EH (cell line): ENCODE measurements around the gene PRKG1.
"Not testable (repeated sequence)": the region's sequence is repeated elsewhere in the genome, so short reads cannot be mapped to it uniquely, and the experiment has no call there.

ENCODE experiments used
- DNase-seq: peaks from one replicate; pipeline ENCODE4 v3.0.0-alpha.2; 2015; ENCODE audit warnings: low read depth

The PRKG1 gene

DNA sequence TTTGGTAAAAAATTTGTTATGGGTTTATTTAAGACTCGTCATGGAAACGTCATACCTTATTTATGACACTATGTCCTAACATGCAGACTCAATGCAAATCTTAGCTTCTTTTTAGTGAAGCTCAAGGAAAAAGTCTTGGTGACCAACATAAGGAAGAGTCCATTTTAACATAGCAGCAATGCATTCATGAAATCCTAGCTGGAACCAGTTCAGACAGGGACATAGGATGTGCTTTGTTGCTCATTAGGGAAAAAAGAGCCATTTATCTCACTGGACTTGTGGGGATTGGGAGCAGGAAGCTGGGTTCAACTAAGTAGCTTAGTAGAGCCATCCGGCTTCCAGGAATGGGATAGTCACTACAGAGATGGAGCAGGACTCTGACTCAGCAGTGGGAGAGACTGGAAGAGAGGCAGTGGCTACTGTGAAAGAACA, 1139.0 kb downstream of the PRKG1 start:
- peak; percentile 74 for DNase-seq

DNA sequence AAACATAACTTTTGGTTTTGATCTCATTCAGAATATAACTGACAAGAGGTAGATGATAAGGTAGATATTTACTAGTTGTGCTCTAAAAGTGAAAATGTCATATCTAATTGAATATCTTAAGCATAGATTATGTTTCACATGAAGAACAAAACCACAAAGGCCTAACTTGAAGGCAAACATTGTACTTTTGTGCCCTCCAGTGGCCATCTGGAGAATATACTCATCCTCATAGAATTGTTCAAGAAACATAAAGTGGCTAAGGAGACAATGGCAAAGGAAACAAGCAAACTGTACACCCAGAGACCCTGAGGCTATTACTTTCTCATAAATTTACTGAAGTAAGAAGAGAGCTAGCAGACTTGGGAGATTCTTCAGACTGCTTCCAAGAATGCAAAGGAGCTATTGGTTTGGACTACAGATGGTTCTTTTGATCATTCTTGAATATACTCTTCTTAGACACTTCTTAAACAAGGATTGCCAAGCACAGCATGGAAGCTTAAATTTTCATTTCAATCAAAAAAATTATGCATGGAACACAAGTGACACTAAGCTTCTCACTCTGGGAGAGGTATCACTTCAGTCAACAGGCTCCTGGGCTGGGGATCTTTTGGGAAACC, 1141.6 kb downstream of the PRKG1 start:
- DNase-seq, result peak; percentile 76

DNA sequence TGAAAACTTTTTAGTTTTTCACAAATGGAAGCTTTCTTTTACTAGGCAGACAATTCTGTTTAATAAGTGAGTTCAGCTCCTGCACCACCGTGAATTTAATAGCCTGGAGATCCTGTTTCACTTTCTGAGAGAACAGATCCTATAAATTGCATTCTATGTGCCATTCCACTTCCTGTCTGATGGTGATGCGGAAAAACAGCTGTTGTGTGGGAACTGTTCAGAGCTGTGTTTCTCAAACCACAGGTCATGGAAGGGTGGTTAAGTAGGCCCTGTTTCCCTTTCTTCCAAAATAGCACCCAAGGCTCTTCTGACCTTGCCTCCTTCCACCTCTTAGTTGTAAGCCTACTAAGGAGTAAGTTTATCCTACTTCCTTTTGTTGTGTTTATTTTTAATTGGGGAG, 1142.6 kb downstream of the PRKG1 start:
- DNase-seq, result peak; percentile 88

DNA sequence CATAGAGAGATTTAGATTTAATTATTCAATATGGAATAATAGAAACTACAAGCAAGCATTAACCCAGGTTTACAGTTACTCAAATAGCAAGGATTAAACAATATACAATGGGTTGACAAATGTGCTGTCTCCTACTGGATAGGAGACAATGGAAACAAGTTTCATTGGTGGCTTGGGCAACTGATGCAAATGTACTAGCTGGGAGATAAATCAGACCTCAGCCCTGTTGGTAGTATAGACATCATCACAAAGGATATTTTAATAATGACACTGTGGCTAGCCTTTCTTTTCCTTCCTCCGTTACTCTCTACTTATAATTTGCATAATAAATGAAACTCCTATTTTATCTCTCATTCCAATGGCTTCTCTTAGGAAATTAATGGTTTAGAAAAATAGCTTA, 1143.2 kb downstream of the PRKG1 start:
- no peak for DNase-seq

DNA sequence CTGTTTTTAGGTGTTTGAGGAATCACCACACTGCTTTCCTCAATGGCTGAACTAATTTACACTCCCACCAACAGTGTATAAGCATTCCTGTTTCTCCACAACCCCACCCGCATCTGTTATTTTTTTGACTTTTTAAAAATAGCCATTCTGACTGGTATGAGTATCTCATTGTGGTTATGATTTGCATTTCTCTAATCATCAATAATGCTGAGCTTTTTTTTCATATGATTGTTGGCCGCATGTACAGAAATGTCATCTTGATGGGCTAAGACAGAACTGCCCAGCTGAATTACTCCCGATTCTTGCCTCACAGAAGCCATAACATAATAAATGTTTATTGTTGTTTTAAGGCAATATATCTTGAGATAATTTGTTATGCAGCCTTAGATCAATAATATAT, 1146.7 kb downstream of the PRKG1 start:
- no peak for DNase-seq

DNA sequence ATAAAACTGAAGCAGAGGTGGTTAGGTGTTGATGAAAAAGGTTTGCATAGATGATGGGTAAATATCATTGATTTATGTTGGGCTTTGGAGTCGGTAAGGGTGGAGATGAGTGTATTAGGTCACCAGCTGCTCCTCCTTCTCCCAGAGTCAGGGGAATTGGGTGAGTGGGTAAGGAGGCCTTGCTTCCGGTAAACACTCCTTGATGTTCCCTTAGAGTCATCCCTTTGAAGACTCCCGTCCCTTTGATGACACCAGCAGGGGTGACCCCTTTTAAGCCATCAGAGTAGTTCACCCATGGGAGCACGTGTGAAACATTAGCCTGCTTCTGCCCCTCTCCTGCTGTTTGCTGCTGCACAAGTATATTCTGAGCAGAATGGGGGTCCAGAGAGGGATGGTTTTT, 1147.6 kb downstream of the PRKG1 start:
- no peak for DNase-seq

DNA sequence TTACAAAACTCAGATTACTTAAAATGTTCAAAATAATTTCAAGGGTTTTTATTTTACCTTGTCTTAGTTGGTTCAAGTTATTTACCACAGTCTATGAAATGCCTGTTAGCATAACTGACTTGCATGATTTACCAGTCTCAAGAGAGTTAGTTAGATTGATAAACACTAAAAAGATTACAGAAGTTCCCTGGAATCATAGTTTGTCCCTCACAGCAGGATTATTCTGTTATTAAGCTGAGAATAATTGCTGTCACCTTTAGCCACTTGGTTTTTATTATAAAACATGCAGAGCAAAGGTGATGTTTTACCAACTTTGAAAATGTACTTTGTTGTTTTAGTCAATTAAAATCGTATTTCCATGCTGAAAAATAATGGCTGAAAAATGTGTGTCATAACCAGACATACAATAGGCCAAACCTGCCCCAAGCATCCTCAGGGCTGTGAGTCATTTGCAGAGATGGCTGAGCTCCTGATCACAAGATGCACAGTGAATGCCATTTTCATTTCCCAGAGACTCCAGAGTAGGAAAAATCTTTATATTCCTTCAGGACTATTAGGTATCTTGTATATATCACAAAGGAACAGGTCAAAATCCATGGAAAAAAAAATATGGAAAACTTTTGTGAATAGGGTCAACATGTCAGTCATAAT, 1152.0 kb downstream of the PRKG1 start:
- DNase-seq, result peak; percentile 63

DNA sequence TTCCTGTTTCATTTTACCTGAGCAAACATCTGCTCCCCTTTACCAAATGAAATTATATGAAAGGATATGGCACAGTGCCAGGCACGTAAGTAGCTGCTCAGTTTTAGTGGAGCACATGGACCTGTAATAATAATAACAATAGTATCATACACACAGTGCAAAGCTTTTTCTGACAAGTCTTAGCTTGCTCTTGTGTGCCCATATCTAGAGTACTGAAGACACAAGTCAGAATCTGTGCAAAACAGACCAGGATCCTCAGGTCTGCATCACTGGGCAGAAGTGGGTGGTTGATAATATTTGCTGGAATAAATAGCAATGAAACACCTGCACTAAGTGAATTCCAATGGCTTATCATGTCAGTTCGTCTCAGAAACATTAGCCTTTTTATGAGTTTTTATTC, 1154.3 kb downstream of the PRKG1 start:
- no peak for DNase-seq

DNA sequence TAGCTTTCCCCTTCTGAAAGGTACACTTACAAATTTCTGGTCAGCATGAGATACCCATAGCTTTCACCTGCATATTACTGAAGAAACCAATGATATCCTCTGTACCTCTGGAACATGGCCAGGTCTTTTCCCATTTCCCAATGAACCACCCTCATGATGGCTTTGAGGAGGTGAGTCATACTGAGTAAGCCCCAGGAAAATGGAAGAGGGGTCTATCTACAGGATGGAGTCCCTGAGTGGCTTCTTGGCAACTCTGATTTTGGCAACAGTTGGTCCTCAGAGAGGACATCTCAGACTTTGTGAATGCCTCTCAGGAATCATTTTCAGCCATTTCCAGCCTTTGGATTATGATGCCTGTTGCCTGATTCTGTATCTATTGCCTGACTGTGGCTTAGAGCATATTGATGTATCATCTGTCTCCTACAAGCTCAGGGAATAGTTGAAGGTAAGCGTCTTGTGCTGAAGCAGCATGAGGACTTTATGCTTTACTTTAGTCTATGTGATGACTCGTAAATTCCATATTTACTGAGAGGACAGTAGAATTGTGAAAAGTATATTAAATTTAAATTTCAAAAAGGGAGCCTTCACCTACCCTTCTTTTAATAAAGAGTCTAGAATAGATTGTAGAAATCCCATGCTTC, 1155.1 kb downstream of the PRKG1 start:
- DNase-seq, result peak; percentile 25

DNA sequence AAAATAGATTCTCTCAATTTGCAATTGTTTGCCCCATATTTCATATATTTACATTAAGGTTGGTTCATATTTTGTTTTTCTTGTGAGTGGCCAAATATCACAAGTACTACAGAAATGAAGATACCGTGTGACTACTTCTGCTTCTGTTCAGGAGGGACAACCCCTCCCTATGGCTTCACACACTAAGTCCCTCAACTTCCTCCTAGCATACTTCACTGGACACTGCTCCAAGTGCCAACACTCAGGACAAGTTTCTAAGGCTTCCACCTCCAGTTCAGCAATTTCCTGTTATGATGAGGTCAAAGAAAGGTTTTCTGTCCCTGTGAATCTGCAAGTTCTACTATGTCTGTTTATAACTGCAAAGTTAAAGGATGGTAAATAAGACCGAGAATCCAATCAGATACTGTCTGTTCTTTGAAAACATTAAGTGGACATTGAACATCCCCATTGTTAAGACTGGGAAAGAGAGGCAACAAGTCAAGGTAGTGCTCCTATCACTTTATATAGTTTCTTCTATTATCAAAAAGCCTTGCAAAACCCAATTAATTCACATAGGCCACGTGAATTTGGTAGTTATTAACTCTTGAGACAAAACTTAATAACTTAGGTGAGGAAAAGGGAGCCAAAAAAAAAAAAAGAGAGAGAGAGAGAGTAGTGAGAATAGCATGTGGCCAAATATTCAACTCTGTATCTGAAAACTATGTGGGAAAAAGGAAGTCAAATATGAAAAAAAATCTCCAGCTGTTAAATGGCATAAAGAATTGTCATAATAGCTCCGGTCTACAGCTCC, 1158.5 kb downstream of the PRKG1 start:
- no peak for DNase-seq

DNA sequence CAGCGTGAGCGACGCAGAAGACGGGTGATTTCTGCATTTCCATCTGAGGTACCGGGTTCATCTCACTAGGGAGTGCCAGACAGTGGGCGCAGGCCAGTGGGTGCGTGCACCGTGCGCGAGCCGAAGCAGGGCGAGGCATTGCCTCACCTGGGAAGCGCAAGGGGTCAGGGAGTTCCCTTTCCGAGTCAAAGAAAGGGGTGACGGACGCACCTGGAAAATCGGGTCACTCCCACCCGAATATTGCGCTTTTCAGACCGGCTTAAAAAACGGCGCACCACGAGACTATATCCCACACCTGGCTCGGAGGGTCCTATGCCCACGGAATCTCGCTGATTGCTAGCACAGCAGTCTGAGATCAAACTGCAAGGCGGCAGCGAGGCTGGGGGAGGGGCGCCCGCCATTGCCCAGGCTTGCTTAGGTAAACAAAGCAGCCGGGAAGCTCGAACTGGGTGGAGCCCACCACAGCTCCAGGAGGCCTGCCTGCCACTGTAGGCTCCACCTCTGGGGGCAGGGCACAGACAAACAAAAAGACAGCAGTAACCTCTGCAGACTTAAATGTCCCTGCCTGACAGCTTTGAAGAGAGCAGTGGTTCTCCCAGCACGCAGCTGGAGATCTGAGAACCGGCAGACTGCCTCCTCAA, 1159.2 kb downstream of the PRKG1 start:
- DNase-seq, result not testable (repeated sequence)

DNA sequence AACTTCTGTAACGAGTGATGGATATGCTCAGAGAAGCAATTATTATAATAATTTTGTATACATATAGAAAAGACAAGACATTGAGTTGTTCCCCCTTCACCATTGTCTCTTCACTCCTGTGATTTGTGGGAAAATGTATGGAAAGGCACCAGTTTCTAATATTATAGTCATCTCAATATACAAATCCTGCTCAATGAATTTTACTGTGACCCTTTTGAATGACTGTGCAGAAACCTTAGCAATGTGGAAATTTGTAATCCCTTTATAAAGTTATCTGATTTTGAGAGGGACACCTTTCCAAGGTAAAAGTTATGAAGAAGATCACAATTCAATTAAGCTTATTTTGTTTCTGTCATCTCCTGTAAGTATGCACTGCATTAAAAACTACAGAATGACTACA, 1165.5 kb downstream of the PRKG1 start:
- DNase-seq, result no peak

DNA sequence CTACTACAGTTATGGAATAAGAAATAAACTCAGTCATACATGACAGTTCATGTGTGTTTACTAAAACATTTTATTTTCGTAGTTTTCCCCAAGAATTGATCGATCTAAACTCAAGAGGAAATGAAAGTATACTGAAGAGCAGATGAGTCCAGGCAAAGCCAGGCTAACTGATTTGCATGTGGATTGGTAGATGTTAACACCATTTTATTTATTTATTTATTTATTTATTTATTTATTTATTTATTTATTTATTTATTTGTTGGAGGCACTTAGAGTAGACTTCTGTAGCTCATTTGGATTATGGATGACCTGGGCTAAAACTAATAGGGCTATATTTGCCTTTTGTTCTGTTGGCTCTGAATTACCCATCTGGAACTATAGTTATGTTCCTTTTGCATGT, 1171.3 kb downstream of the PRKG1 start:
- DNase-seq, result no peak

DNA sequence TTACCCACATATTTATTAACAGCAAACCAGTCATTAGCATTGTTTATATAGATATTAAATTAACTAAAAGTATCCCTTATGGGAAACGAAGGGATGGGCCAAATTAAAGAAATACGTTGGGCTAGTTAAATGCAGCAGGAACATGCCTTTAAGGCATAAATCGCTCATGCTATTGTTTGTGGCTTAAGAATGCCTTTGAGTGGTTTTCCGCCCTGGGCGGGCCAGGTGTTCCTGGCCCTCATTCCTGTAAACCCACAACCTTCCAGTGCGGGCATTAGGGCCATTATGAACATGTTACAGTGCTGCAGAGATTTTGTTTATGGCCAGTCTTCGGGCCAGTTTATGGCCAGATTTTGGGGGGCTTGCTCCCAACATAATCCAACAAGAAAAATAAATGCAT, 1173.6 kb downstream of the PRKG1 start:
- not testable (repeated sequence) for DNase-seq

DNA sequence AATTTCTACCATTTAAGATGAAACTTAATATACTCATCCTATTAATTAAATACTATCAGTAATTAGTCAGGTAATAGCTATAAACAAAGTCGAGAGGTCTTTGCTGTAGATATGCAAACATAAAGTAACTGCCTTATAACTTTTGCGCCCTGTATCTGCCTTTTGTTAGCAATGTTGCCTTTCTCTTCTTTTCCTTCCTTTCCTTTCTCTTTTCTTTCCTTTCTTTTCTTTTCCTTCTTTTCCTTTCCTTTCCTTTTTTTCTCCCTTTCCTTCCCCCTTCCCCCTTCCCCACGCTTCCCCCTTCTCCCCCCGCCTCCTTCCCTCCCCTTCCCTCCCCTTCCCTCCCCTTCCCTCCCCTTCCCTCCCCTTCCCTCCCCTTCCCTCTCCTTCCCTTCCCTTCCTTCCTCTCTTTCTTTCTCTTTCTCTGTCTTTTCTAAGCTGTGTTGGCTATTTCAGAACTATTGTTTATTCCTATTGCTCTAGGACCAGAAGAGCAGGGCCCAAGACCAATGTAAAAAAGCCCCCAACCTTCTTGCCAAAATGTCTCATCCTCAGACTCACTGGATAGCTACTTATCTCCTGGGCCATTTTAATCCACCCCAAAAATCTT, 1174.5 kb downstream of the PRKG1 start:
- DNase-seq, result no peak

DNA sequence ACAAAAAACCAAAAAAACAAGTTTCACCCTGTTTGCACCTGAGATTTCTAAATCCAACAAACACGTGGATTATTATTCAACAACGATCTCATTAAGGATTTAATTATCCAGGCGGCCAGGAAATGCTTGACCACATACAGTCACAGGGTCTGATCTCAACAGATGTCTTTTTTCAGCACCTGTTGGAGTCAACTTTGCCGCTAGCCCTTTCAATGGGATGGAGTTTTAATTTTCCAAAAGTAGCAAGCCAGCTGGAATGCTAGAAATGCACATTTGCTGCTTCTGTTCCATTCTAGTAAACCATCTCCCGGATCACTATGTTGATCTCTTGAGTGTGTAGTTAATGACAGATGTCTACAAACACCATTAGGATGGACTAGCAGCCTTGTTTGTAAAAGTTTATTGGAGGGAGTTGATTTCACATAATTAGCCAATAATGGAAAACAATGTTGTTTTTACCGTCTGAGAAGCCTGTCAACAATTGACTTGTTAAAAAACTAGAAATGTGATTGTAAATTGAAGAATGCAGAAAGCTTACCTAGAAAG, 1175.6 kb downstream of the PRKG1 start:
- no peak for DNase-seq

DNA sequence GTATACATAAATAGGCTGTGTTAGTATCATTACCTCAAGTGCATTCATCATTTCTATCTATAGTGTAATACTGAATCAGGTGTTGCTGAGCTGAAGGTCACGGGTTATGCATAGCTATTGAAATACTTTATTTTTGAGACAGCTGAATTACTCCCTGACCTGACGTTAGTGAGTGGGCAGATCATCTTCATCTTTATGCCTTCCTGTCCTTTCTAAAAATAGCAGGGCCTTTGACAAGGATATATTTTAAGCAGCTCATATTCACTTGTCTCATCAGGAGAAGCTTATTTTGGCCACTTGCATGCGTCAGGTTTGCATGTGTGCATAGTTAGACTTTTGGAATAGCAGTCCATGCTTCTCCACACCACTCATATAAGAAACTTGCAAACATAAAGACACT, 1176.2 kb downstream of the PRKG1 start:
- DNase-seq, result no peak

DNA sequence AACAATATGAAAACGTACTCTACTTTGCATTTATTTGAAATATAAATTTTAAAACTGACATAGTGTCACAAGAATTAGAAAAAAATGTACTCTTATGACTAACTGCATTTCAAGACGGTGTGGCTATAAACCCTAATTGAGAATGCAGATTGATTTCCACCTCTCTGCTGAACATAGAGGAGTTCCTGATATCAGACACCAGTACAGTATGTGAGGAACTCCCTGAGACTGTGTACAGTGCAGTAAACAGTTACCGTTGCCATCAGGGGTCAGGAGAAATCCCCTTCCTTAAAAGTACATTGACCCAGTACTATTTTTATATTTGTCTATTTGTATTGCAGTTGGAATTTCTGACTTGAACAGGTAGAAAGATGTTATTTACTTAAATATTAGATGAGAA, 1178.0 kb downstream of the PRKG1 start:
- DNase-seq, result no peak

DNA sequence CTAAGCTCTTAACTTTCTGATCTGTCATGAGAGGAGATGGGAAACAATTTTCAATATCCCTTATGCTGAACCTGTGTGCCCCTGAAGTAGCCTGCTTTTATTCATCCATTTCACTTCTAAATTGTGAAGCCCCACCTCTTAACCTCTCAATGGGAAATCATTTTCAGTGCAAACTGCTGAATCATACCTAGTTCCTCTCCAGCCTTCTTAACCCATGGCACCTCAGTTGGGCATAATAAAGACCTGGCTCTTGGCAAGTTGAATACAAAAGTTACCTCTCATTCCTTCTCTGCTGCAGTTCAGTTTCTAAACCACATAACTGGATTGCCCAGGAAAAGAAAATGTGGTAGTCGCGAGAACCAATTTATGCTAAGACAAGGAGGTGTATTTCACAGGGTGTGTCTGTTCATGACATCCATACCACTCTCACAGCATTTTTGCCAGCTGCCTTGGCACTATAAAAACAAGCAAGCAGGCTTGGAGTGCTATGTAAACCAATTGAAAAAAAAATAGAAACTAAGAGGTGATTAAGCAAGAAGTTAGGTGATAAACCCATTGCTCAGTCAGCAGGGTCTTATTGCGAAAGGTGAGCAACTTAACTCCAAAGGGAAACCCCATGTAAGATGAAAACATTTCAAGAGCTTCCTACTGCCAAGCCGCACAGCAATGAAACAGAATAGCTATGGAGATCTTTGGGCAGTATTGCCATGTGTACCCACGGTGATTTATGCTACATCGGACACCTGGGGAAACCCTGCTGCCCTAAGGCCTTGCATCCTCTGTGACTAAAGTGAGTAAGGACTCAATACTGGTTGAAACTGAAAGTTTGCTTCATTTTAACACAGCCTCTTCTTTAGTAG, 1182.8 kb downstream of the PRKG1 start:
- DNase-seq, result no peak

DNA sequence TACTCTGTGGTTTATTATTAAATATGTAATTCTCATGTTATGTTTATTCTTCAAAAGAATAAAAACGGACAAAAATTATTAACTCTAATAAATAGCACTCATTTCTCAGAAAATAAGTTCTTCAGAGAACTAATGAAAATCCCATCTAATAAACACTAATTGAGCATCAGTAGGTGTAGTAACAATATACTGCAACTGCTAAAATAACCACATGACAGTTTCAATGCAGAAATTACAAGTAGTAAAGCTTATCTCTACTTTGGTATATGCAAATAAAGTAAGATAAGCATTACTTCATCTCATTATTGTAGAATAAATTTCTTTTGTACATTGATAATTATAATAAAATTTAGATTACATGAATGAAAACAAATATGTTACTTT, 1183.4 kb downstream of the PRKG1 start:
- DNase-seq, result no peak
